HG02840 (cell line): ENCODE data around the gene SHC3.

Experiments used
- ATAC-seq: cut with Tn5 transposase; IDR thresholded peaks from one replicate; pipeline ENCODE4 v1.9.1; 2021; ENCODE audit warnings: mild to moderate bottlenecking, moderate library complexity, moderate number of reproducible peaks; ENCODE audit not compliant: unreplicated experiment, low FRiP score

The SHC3 gene

DNA sequence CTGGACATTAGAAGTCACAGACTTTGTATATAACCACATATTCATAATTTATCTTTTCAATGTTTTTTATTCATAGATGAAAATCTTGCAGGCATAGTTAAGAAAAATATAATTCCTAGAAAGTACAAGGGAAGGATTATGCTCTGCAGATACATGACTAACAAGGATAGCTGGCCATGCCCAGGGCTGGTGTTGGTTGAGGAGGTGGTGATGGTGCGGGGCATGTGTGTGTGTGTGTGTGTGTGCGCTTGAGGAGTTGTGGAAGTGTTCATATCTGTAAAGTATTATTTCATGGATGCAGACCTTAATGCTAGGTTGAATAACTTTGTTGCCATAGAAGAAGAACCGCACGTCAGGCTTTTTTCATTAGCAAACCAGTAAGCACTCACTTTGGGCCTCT, 186.1 kb downstream of the SHC3 start:
- ATAC-seq, result no peak

DNA sequence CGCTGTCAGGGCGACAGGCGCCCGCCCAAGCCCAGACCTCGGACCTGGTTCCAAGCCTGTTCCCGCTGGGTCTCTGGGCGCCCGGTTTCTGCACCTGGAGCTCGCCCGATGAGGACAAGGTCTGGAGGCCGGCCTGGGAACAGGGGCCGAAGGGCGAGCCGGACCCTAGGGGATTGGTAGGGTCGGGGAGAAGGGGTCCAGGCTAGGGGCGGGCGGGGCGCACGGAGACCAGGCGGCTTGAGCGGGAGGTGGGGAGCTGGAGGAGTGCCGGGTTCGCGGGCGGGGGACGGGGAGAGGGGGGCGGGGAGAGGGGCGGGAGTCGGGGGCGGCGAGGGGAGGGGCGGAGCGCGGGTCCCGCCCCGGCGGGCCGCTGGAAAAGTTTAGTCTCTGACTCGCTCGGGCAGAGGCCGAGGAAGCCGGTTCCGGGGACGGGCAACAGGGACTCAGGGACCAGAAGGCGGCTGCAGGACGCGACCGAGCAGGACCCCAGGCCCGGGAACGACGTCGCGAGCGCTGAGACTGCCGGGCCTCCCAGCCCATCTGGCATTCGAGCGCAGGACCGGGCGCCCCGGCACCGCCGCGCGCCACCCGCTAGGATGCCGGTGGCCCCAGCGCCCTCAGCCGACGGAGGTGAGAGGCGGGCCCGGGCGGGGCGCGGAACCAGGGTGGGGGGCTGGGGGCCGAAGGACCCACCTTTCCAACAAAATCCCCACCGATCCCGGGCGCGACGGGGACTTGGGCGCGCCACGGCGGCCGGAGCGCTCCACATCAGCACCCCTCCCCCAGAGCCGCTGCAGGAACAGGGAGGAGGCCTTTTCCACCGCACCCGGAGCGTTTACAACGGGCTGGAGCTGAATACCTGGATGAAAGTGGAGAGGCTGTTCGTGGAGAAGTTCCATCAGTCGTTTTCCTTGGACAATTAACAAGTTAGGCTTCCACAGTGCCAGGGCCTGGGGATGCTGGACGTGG, 187.3 kb downstream of the SHC3 start, which contains the start of gene S1PR3:
TSS of gene S1PR3 (plus strand) at position 403 of the 969 bp plus-strand sequence. CDS start 9,733 bp downstream, outside the sequence.
- no peak for ATAC-seq

DNA sequence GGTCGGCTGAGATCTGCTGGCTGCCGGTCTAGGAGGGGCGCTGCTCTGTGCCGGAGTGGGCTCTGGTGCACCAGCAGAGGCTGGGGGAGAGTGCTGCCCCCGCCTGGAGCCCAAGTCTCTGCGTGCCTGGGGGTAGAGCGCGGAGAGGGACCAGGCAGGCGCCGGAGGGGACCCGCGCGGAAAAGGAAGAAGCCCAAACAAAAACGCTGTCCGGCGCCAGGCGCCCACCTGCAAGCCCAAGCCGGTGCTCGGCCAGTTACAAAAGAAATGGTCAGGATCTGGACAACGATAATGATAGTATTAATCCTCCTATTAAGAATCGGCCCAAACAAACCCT, 187.9 kb downstream of the SHC3 start:
- no peak for ATAC-seq

DNA sequence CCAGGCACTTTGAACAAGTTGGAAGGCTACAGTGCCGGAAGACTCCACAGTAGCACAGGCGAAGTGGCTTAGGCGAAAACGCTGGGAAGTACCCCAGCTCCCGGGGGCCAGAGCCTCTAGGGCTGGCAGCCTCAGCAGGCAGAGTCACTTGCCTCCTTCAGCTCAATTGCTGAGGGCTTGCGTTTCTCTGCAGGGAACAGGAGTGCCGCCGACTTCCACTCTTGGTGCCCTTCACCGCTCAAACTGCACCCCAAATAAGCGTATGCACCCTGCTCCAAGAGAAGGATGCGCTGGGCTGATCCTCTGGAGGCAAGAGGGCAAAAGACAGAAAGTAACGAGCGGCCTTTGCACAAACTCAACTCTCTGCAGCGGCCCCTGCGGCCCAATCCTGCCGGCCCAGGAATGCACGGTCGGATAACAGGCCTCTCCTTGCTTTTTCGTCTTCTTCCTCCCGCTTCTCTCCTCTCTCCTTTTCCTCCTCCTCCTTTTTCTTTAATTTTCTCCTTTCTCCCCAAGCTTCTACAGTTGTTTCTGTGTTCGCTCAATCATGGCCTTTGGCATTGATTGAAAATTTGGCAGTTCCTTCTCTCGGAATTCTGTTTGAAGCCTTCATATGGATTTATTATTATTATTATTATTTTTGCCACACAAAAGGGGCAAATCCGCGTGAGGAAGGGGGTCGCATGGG, 188.4 kb downstream of the SHC3 start:
- no peak for ATAC-seq

DNA sequence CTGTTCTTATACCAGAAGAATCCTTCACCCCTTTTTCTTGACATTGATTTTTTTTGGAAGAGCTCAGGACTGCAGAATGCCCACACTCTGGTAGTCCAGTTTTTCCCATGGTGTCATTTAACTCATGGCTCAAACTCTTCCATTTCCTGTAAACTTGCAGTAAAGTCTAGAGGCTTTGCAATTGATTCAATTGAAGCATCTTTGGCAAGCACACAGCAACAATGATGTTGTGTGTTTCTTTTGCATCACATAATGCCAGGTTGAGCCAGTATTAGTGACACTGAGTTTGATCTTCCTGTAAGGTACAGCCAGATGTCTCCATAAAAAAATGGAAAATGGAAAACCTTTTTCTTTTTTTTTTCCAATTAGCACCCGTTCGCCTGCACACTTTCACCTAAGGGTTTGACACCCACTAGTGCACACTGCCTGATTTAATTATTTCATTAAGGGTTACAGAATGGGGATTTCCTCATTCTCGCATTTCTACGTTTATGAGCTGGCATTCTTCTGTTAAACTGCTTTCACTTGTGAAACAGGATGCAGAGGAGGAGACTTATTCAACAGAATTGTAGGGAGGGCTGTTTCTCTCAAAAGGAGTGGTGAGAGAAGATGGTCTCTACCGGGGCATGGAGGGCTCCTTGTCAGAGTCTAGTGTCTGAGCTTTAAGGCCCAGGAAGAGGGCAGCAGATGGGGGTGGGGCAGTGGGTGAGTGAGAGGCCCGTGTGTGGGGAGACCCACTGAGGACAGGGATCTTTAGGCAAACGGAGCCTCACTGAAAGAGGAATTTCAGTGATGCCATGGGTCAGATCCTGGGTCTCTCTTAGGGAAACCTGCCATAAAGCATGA, 189.6 kb downstream of the SHC3 start:
- ATAC-seq, result no peak

- no peak for ATAC-seq
Observed at GRCh38 chr9:88987661-88988060, 191.0 kb downstream of the SHC3 start.

- ATAC-seq, result no peak
Observed at GRCh38 chr9:88986776-88987175, 191.8 kb downstream of the SHC3 start.

GRCh38 chr9:88985616-88986015, 193.0 kb downstream of the SHC3 start:
- no peak for ATAC-seq

DNA sequence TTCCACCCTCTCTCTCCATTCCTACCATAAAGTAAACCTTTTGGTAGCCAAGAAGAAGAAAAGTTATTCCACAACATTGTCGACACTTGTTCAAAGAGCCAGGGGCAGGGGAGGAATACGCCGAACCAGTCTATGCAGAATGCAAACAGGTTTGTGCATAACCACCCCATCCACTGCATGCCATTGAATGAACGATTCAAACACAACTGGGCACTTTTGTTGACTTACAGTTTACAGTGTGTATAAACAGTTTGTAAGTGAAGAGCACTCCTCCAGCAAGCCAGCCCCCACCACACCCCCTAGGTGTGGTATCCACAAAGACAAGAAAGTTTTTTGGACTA, 194.1 kb downstream of the SHC3 start:
- no peak for ATAC-seq

- ATAC-seq, result no peak
Observed at GRCh38 chr9:88983865-88984542, 194.6 kb downstream of the SHC3 start.

DNA sequence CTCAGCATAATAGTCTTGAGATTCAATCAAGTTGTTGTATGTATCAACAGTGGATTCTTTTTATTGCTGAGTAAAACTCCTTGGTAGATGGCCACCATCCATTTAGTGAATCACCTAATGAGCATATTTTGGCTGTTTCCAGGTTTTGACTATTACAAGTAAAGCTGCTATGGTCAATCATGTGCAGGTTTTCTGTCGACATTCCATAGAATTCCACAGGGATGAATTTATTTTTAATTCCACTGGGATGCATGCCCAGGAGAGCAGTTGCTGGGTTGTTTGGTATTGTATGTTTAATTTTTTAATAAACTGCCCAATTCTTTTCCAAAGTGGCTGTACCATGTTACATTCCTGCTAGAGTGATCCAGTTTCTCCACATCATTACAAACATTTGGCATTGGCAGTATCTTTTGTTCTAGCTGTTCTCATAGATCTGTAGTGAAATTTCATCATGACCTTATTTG, 197.8 kb downstream of the SHC3 start:
- ATAC-seq, result no peak

GRCh38 chr9:88979791-88980190, 198.8 kb downstream of the SHC3 start:
- no peak for ATAC-seq

- no peak for ATAC-seq
Observed at GRCh38 chr9:88979021-88979420, 199.6 kb downstream of the SHC3 start.

- ATAC-seq, result no peak
Observed at GRCh38 chr9:88978034-88978433, 200.6 kb downstream of the SHC3 start.

DNA sequence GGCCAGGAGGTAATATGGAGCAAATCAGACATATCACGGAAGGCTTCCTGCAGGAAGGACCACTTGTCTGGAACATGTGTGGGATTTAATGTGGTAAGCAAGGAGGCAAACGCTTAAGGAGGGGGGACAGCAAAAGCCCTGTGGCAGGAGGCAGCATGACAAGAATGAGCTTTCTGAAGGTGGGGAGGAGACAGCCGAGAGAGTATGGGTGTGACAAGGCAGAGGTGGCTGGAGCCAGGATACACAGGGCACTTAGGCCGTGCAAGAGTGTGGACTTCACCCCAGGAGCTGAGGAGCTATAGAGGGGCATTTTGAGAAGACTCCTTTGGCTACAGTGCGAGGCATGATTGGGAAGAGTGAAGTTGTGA, 201.7 kb downstream of the SHC3 start:
- no peak for ATAC-seq

DNA sequence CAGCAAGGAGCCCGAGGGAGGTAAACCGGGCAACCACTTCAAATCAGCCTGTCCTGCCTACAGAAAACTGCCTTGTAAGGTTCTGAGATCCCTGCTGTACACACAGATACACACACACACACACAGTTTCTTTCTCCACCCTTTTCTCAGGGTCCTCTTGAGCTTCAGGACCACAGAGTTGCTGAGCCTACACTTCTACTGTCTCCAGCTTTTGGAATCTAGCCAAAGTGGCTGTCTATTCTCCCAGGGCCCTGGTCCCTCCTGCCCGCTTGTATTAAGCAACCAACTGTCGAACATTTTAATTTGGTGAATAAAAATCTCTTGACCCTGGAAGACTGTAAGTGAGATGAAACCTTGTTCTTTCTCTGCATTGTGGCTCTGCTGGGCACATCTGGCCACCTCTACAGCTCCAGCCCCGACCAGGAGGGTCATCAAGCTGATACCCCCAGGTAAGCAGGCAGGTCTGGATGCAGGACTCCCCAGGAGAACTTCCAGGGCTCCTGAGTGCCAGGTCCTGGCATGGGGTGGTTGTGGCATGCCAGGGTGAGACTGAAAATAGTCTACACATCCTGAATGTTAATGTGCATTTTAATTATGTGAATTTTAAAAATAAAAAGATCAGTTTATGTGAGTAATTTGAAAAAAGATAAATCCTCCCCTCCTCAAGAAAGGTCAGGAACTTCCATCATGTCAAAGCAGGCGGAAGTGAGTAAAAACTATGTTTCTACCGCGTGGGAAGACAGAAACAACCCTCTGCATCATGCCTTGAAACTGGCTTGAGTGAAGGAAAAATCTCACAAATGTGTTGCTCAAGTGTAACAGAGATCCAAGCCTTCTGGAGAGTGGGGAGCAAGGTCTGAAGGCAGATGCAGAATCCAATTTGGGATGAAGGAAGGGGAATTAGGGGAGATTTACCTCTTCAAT, 202.4 kb downstream of the SHC3 start:
- no peak for ATAC-seq

- no peak for ATAC-seq
Observed at GRCh38 chr9:88974641-88975040, 204.0 kb downstream of the SHC3 start.

GRCh38 chr9:88973281-88974045, 205.2 kb downstream of the SHC3 start:
- no peak for ATAC-seq

GRCh38 chr9:88972401-88972800, 206.2 kb downstream of the SHC3 start:
- ATAC-seq, result no peak
